GM21423 (cell line): ENCODE data around the gene PRPSAP2.
"Not testable (repeated sequence)": the region's sequence is repeated elsewhere in the genome, so short reads cannot be mapped to it uniquely, and the experiment has no call there.

Experiments used
- ATAC-seq: cut with Tn5 transposase; IDR thresholded peaks from one replicate; pipeline ENCODE4 v1.9.1; 2021; ENCODE audit warnings: mild to moderate bottlenecking, moderate library complexity; ENCODE audit not compliant: unreplicated experiment

Gene PRPSAP2

GRCh38 chr17:18888766-18889290 lies 30.9 kb downstream of the PRPSAP2 start:
- ATAC-seq, result no peak

- no peak for ATAC-seq
These were observed 31.7 kb downstream of the PRPSAP2 start for GRCh38 chr17:18889658-18890057.

- ATAC-seq, result no peak
These were observed 33.6 kb downstream of the PRPSAP2 start for GRCh38 chr17:18891541-18891940.

- ATAC-seq, result no peak
These were observed 38.2 kb downstream of the PRPSAP2 start for GRCh38 chr17:18896146-18896545.

- ATAC-seq, result no peak
These were observed 39.0 kb downstream of the PRPSAP2 start for GRCh38 chr17:18896947-18897346.

- ATAC-seq, result no peak
These were observed 46.6 kb downstream of the PRPSAP2 start for GRCh38 chr17:18904482-18904881.

GRCh38 chr17:18905226-18905625 lies 47.3 kb downstream of the PRPSAP2 start:
- no peak for ATAC-seq

- ATAC-seq, result no peak
These were observed 52.4 kb downstream of the PRPSAP2 start for GRCh38 chr17:18910326-18910725.

- ATAC-seq, result no peak
These were observed 53.0 kb downstream of the PRPSAP2 start for GRCh38 chr17:18910881-18911280.

- ATAC-seq, result no peak
These were observed 59.0 kb downstream of the PRPSAP2 start for GRCh38 chr17:18916816-18917500.

- ATAC-seq, result no peak
These were observed 59.6 kb downstream of the PRPSAP2 start for GRCh38 chr17:18917506-18918032.

GRCh38 chr17:18919963-18920362 lies 62.0 kb downstream of the PRPSAP2 start:
- ATAC-seq, result no peak

GRCh38 chr17:18920911-18921441 lies 63.0 kb downstream of the PRPSAP2 start:
- peak; percentile 38 for ATAC-seq

GRCh38 chr17:18921485-18921884 lies 63.6 kb downstream of the PRPSAP2 start:
- ATAC-seq, result no peak

GRCh38 chr17:18921912-18922451 lies 64.1 kb downstream of the PRPSAP2 start:
- peak; percentile 63 for ATAC-seq

GRCh38 chr17:18922596-18922995 lies 64.7 kb downstream of the PRPSAP2 start:
- not testable (repeated sequence) for ATAC-seq

GRCh38 chr17:18925187-18925586 lies 67.3 kb downstream of the PRPSAP2 start:
- ATAC-seq, result no peak

- ATAC-seq, result no peak
These were observed 70.7 kb downstream of the PRPSAP2 start for GRCh38 chr17:18928628-18929125.

GRCh38 chr17:18932360-18933055 lies 74.6 kb downstream of the PRPSAP2 start:
- no peak for ATAC-seq

GRCh38 chr17:18933102-18934058 lies 75.4 kb downstream of the PRPSAP2 start:
- ATAC-seq, result no peak
